Eye (tissue), 1 donor: ENCODE data around the gene CCDC188.

Experiments used
- DNase-seq: peaks from one replicate; pipeline ENCODE4 v3.0.0-alpha.2; 2015

Gene CCDC188

DNA sequence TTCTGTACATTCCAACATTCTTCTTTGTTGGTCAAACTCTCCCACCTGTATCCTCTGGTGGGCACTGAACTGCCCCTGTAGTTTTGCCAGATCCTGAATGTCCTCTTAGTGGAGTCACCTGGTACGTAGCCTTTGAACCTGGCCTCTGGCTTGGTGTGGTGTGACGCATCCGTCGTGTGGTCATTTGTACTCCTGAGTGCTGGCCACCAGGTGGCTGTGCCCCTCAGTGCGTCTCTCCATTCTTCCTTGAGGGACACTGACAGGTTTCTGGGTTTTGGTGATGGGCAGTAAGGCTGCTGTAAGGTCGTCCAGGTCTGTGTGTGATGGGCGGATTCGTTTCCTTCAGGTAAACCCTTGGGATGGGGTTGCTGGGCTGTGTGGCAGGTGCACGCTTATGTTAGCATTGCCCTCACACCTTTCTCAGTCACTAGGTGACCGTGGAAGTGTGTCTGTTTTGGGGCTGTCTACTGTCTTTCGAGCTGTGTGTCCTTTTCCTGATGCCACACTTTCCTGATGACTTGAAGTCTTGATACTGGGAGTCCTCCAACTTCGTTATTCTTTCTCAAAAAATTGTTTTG, 48.6 kb downstream of the CCDC188 start:
- DNase-seq = no peak

DNA sequence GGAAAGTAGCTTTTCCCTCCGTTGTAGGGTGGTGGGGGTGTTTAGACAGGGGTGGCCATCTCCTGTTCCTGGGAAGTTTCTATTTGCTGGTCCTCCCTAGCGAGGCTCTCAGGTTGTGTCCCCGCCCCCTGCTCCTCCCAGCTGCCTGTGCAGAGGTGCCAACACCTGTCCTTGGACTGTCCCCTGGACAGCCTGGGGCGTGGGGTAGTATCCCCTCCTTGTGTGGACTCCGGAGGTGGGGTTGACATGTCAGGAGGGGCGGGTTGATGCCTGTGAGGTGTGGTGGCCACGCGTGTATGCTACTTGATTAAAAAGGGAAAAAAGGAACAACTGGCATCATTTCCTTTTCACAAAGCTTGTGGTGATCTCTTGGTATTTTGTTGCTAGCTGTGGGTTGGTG, 49.2 kb downstream of the CCDC188 start:
- DNase-seq = no peak

DNA sequence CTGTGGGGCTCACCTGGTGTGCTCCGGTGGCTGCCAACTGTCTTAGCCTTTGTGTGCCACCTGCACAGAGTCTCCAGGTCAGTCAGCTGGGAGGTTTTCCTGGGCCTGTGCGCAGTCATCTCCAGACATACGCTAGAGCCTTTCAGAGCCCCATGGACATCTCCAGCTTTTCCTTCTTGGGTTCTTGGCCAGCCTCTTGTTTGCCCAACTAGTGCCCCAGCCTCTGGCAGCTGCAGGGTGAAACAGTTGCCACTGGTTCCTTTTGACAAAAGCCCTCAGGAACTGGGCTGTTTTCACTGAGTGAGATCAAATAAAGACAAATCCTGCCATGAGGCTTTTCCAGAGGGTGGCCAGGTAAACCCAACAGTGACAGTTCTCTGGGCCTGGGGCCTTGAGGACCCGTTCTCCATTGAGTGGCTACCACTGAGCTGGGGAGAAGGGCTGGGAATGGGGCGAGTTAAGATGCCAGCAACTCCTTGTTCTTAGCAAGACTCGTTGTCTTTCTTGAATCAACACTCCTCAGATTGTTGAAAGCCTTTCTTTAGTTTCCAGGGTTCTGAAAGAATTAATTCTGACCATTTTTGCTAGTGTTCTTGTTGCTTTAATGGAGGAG, 51.6 kb downstream of the CCDC188 start:
- no peak for DNase-seq
